Right renal pelvis (tissue), 4 donors: ENCODE data around the gene LAMTOR2. TPM values are rescaled to one million over a fixed set of nuclear protein-coding genes. Genes with fewer than 3 reads are reported as not detected.
"Not testable (repeated sequence)": the region's sequence is repeated elsewhere in the genome, so short reads cannot be mapped to it uniquely, and the experiment has no call there.

Experiments used
- DNase-seq, 4 donors: peaks; one replicate each; pipeline ENCODE4 v3.0.0-alpha.2; 2013; ENCODE audit warnings: low read depth in 4 of 4, low spot score in 3 of 4, missing footprints in 1 of 4
- polyA plus RNA-seq, 4 donors: library from polyadenylated mRNA; unstranded; fragments of 120-200 nt; gene quantifications; one replicate each; pipeline ENCODE4 v1.2.1, GENCODE V29; 2013; ENCODE audit not compliant: insufficient read length in 4 of 4

Gene LAMTOR2
- polyA plus RNA-seq: 10 to 100 TPM; 50.1 to 69.4 (median 54.7) TPM

- DNase-seq: peak; percentile 97 to 99 (median 98)
These were observed at the start of gene LAMTOR2 for GRCh38 chr1:156054500-156055280. LAMTOR2 (plus strand) TSS chr1:156054782; CDS start chr1:156054890, 108 bp downstream.

- DNase-seq: no peak
These were observed 49.6 kb upstream of the LAMTOR2 start for GRCh38 chr1:156004843-156005584.

GRCh38 chr1:156006666-156007376, 47.8 kb upstream of the LAMTOR2 start:
- DNase-seq: no peak

- no peak for DNase-seq
These were observed 45.2 kb upstream of the LAMTOR2 start for GRCh38 chr1:156009404-156009803.

- DNase-seq: no peak
These were observed 42.3 kb upstream of the LAMTOR2 start for GRCh38 chr1:156012051-156012817.

- no peak for DNase-seq
These were observed 39.8 kb upstream of the LAMTOR2 start for GRCh38 chr1:156014829-156015228.

- DNase-seq: no peak
These were observed 34.7 kb upstream of the LAMTOR2 start for GRCh38 chr1:156019946-156020292.

- peak; percentile 83 to 85 (median 84) for DNase-seq
These were observed 34.1 kb upstream of the LAMTOR2 start, which contains the start of gene SSR2 for GRCh38 chr1:156020293-156021092. SSR2 (minus strand) TSS chr1:156020951; CDS start chr1:156020167, 784 bp downstream.

- no peak for DNase-seq
These were observed 33.5 kb upstream of the LAMTOR2 start for GRCh38 chr1:156021093-156021428.

GRCh38 chr1:156021954-156022353, 32.6 kb upstream of the LAMTOR2 start:
- DNase-seq: no peak

GRCh38 chr1:156024801-156025200, 29.8 kb upstream of the LAMTOR2 start:
- DNase-seq: no peak

GRCh38 chr1:156025876-156026275, 28.7 kb upstream of the LAMTOR2 start:
- DNase-seq: no peak

- no peak for DNase-seq
These were observed 28.0 kb upstream of the LAMTOR2 start for GRCh38 chr1:156026588-156026987.

GRCh38 chr1:156033011-156033410, 21.6 kb upstream of the LAMTOR2 start:
- DNase-seq: no peak

GRCh38 chr1:156034991-156035390, 19.6 kb upstream of the LAMTOR2 start:
- not testable (repeated sequence) for DNase-seq

GRCh38 chr1:156042828-156043227, 11.8 kb upstream of the LAMTOR2 start:
- DNase-seq: no peak

- DNase-seq: no peak
These were observed 9.5 kb upstream of the LAMTOR2 start for GRCh38 chr1:156045076-156045475.

- no peak for DNase-seq
These were observed 5.8 kb upstream of the LAMTOR2 start for GRCh38 chr1:156048663-156049258.

GRCh38 chr1:156050376-156050775, 4.2 kb upstream of the LAMTOR2 start:
- DNase-seq: no peak
